ENCODE results near the gene SLC35E3.

The SLC35E3 gene

GRCh38 chr12:68825569-68826217, 79.7 kb downstream of the SLC35E3 start:
- no peak overlapping the region for H3K4me3 ChIP-seq (ENCODE audit: low read depth, low read length)
- TF ChIP-seq CTCF (IDR thresholded peaks at IDR 0.05; ENCODE audit: borderline replicate concordance, insufficient read depth, low read depth, low read length) = no peak

- H3K4me3 ChIP-seq (ENCODE audit: low read depth, low read length) = no peak overlapping the region
- no peak for TF ChIP-seq CTCF (IDR thresholded peaks at IDR 0.05; ENCODE audit: borderline replicate concordance, insufficient read depth, low read depth, low read length)
Measured at GRCh38 chr12:68827895-68828671, 82.1 kb downstream of the SLC35E3 start.

GRCh38 chr12:68828672-68829068, 82.7 kb downstream of the SLC35E3 start:
- no peak overlapping the region for H3K4me3 ChIP-seq (ENCODE audit: low read depth, low read length)

More at GRCh38 chr12:68828672-68829068, 82.7 kb downstream of the SLC35E3 start:
- TF ChIP-seq CTCF (IDR thresholded peaks at IDR 0.05; ENCODE audit: borderline replicate concordance, insufficient read depth, low read depth, low read length) = no peak
